HepG2 (cell line): Measurements from ENCODE around the gene ARHGEF7.

Source experiments
- HDAC6 ChIP-seq: fragments of 200-600 bp; sonication (generic); IDR thresholded peaks from 2 replicates; pipeline ENCODE4 v1.7.0; 2017; ENCODE audit warnings: mild to moderate bottlenecking, antibody characterized with exemption, low read length, low read depth
- JUND ChIP-seq: sonication (generic); formaldehyde crosslinking; IDR thresholded peaks from 2 replicates; pipeline ENCODE4 v1.8.0; 2022; ENCODE audit warnings: mild to moderate bottlenecking, missing genetic modification reagents
- NFE2L1 ChIP-seq: sonication (generic); formaldehyde crosslinking; IDR thresholded peaks from 2 replicates; pipeline ENCODE4 v1.4.0; 2020; ENCODE audit warnings: missing genetic modification reagents, mild to moderate bottlenecking, borderline replicate concordance
- NFYB ChIP-seq: sonication (generic); formaldehyde crosslinking; IDR thresholded peaks from 2 replicates; pipeline ENCODE4 v1.4.0; 2020; ENCODE audit warnings: missing genetic modification reagents
- TRIM24 ChIP-seq: sonication (generic); formaldehyde crosslinking; IDR thresholded peaks from 2 replicates; pipeline ENCODE4 v1.8.0; 2022; ENCODE audit warnings: mild to moderate bottlenecking, missing genetic modification reagents
- TF ChIP-seq, protein P1 (sequence below): sonication (generic); formaldehyde crosslinking; IDR thresholded peaks from 2 replicates; pipeline ENCODE4 v1.4.0; 2020; ENCODE audit warnings: missing genetic modification reagents, low read depth, mild to moderate bottlenecking, borderline replicate concordance
- TF ChIP-seq, protein P2 (sequence below), 2 experiments: IDR thresholded peaks; 2 replicates each; pipeline ENCODE4 v1.6.1; 2011 to 2012; ENCODE audit warnings: low read length in 2 of 2, borderline replicate concordance in 1 of 2, low read depth in 1 of 2, mild to moderate bottlenecking in 1 of 2, moderate library complexity in 1 of 2
- TF ChIP-seq, protein P3 (sequence below): sonication (generic); formaldehyde crosslinking; IDR thresholded peaks from 2 replicates; pipeline ENCODE4 v1.5.0; 2020; ENCODE audit warnings: mild to moderate bottlenecking, missing genetic modification reagents, moderate library complexity
- TF ChIP-seq, protein P4 (sequence below): sonication (generic); formaldehyde crosslinking; IDR thresholded peaks from 2 replicates; pipeline ENCODE4 v1.4.0; 2020; ENCODE audit warnings: low read depth, mild to moderate bottlenecking, missing genetic modification reagents
- TF ChIP-seq, protein P5 (sequence below): sonication (generic); formaldehyde crosslinking; IDR thresholded peaks from 2 replicates; pipeline ENCODE4 v1.4.0; 2020; ENCODE audit warnings: missing genetic modification reagents

DNA sequence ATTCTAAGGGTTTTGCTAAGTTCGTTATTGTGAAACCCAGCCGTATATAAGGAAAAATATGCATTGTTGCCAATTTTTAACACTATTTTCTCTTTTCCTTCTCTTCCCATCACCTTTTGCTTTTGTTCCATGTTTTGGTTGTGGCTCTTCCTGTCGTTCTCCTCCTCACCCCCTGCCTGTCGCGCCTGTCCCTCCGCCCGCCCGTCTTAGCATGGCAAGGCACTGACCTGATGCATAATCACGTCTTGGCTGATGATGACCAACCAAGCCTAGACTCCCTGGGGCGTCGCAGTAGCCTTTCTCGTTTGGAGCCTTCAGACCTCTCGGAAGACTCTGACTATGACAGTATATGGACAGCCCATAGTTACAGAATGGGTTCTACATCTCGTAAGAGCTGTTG, 176.8 kb downstream of the ARHGEF7 start:
- TF ChIP-seq, protein P1, sequence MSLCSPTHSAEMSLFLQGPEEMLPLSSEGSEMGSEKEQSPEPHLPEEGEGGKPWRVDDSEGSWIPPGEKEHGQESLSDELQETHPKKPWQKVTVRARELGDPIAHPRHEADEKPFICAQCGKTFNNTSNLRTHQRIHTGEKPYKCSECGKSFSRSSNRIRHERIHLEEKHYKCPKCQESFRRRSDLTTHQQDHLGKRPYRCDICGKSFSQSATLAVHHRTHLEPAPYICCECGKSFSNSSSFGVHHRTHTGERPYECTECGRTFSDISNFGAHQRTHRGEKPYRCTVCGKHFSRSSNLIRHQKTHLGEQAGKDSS (CRISPR knock-in tag), result no peak
- TF ChIP-seq NFE2L1 (no peak), JUND (CRISPR knock-in tag) (no peak), HDAC6 (no peak), NFYB (no peak), TRIM24 (CRISPR knock-in tag) (no peak)
- TF ChIP-seq, protein P2, sequence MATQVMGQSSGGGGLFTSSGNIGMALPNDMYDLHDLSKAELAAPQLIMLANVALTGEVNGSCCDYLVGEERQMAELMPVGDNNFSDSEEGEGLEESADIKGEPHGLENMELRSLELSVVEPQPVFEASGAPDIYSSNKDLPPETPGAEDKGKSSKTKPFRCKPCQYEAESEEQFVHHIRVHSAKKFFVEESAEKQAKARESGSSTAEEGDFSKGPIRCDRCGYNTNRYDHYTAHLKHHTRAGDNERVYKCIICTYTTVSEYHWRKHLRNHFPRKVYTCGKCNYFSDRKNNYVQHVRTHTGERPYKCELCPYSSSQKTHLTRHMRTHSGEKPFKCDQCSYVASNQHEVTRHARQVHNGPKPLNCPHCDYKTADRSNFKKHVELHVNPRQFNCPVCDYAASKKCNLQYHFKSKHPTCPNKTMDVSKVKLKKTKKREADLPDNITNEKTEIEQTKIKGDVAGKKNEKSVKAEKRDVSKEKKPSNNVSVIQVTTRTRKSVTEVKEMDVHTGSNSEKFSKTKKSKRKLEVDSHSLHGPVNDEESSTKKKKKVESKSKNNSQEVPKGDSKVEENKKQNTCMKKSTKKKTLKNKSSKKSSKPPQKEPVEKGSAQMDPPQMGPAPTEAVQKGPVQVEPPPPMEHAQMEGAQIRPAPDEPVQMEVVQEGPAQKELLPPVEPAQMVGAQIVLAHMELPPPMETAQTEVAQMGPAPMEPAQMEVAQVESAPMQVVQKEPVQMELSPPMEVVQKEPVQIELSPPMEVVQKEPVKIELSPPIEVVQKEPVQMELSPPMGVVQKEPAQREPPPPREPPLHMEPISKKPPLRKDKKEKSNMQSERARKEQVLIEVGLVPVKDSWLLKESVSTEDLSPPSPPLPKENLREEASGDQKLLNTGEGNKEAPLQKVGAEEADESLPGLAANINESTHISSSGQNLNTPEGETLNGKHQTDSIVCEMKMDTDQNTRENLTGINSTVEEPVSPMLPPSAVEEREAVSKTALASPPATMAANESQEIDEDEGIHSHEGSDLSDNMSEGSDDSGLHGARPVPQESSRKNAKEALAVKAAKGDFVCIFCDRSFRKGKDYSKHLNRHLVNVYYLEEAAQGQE (IDR thresholded peaks at IDR 0.05; ENCODE audit: borderline replicate concordance in 1 of 2, low read depth in 1 of 2, low read length in 2 of 2), result no peak
- TF ChIP-seq, protein P3, sequence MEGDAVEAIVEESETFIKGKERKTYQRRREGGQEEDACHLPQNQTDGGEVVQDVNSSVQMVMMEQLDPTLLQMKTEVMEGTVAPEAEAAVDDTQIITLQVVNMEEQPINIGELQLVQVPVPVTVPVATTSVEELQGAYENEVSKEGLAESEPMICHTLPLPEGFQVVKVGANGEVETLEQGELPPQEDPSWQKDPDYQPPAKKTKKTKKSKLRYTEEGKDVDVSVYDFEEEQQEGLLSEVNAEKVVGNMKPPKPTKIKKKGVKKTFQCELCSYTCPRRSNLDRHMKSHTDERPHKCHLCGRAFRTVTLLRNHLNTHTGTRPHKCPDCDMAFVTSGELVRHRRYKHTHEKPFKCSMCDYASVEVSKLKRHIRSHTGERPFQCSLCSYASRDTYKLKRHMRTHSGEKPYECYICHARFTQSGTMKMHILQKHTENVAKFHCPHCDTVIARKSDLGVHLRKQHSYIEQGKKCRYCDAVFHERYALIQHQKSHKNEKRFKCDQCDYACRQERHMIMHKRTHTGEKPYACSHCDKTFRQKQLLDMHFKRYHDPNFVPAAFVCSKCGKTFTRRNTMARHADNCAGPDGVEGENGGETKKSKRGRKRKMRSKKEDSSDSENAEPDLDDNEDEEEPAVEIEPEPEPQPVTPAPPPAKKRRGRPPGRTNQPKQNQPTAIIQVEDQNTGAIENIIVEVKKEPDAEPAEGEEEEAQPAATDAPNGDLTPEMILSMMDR, result no peak
- TF ChIP-seq, protein P4, sequence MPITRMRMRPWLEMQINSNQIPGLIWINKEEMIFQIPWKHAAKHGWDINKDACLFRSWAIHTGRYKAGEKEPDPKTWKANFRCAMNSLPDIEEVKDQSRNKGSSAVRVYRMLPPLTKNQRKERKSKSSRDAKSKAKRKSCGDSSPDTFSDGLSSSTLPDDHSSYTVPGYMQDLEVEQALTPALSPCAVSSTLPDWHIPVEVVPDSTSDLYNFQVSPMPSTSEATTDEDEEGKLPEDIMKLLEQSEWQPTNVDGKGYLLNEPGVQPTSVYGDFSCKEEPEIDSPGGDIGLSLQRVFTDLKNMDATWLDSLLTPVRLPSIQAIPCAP, result no peak
- TF ChIP-seq, protein P5, sequence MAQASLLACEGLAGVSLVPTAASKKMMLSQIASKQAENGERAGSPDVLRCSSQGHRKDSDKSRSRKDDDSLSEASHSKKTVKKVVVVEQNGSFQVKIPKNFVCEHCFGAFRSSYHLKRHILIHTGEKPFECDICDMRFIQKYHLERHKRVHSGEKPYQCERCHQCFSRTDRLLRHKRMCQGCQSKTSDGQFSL (CRISPR knock-in tag), result no peak
